IPS-15b (cell line): ENCODE data around the gene SLC1A4.

ENCODE experiments used
- H3K27me3 ChIP-seq: one replicate; pipeline ENCODE4 v1.6.1; 2013; ENCODE audit warnings: low read length; ENCODE audit not compliant: control insufficient read depth, insufficient read depth
- H3K36me3 ChIP-seq: one replicate; pipeline ENCODE4 v1.6.1; 2013; ENCODE audit warnings: low read length; ENCODE audit not compliant: control insufficient read depth, insufficient read depth
- H3K4me1 ChIP-seq: one replicate; pipeline ENCODE4 v1.6.1; 2013; ENCODE audit warnings: mild to moderate bottlenecking, low read length; ENCODE audit not compliant: control insufficient read depth, insufficient read depth
- H3K4me3 ChIP-seq: one replicate; pipeline ENCODE4 v1.5.1; 2013; ENCODE audit warnings: low read depth, low read length
- H3K9ac ChIP-seq: one replicate; pipeline ENCODE4 v1.6.1; 2013; ENCODE audit warnings: low read depth, mild to moderate bottlenecking, low read length
- H3K9me3 ChIP-seq: one replicate; pipeline ENCODE4 v1.6.1; 2013; ENCODE audit warnings: mild to moderate bottlenecking, low read length; ENCODE audit not compliant: control insufficient read depth, insufficient read depth

Gene SLC1A4

GRCh38 chr2:65020943-65021528 lies 31.8 kb downstream of the SLC1A4 start:
- H3K4me1 ChIP-seq = no peaks in the 10 kb centered on the region
- H3K9me3 ChIP-seq = no peaks in the 10 kb centered on the region
- H3K36me3 ChIP-seq = no peaks in the 10 kb centered on the region
- no peak overlapping the region for H3K9ac ChIP-seq
- H3K27me3 ChIP-seq = no peaks in the 10 kb centered on the region
- H3K4me3 ChIP-seq = no peak overlapping the region

- Histone ChIP-seq H3K27me3 (no peaks in the 10 kb centered on the region), H3K4me3 (no peak overlapping the region), H3K9me3 (no peaks in the 10 kb centered on the region), H3K4me1 (no peaks in the 10 kb centered on the region), H3K36me3 (no peaks in the 10 kb centered on the region), H3K9ac (no peak overlapping the region)
These were observed 32.5 kb downstream of the SLC1A4 start for GRCh38 chr2:65021709-65022108.

DNA sequence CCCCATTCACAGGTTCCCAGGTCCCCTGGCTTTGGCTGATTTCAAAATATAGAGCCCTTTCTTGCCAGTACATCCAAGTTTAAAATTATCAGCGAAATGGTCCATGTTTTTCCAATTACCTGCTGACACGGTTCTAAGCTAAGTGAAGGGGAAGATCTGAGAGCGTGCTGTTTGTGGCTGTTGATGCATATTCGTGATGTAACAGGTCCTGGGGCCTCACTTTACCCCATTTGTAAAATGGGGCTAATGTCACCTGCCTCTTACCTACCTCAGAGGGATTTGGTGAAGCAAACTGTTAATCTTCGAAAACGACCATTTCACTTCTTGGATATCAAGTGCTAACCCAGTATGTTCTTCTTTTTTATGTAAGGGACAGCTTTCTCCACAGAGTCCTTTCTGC lies 33.0 kb downstream of the SLC1A4 start:
- no peaks in the 10 kb centered on the region for H3K27me3 ChIP-seq
- no peak overlapping the region for H3K4me3 ChIP-seq
- no peaks in the 10 kb centered on the region for H3K9me3 ChIP-seq
- no peaks in the 10 kb centered on the region for H3K4me1 ChIP-seq
- no peaks in the 10 kb centered on the region for H3K36me3 ChIP-seq
- H3K9ac ChIP-seq = no peak overlapping the region

DNA sequence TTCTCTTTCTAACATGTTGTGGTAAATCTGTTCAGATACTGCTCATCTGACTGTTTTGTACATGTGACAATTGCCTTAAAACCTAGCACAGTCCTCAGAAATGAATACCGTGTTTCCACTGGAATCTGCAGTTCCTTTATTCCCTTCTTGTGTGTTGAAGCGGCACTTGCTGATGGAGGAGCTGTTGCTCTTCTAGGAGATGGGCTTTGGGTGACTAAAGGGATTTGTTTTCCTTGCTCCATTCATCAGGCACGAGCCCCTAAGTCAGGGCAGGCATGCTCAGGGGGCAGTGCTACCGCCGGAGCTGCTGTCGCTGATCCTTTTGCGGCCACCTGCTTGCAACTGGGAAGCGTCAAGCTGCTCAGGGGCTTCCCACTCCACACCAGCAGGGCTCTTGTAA lies 34.5 kb downstream of the SLC1A4 start:
- Histone ChIP-seq H3K27me3 (no peaks in the 10 kb centered on the region), H3K9ac (no peak overlapping the region), H3K4me3 (no peak overlapping the region), H3K4me1 (no peaks in the 10 kb centered on the region), H3K36me3 (no peaks in the 10 kb centered on the region), H3K9me3 (no peaks in the 10 kb centered on the region)

DNA sequence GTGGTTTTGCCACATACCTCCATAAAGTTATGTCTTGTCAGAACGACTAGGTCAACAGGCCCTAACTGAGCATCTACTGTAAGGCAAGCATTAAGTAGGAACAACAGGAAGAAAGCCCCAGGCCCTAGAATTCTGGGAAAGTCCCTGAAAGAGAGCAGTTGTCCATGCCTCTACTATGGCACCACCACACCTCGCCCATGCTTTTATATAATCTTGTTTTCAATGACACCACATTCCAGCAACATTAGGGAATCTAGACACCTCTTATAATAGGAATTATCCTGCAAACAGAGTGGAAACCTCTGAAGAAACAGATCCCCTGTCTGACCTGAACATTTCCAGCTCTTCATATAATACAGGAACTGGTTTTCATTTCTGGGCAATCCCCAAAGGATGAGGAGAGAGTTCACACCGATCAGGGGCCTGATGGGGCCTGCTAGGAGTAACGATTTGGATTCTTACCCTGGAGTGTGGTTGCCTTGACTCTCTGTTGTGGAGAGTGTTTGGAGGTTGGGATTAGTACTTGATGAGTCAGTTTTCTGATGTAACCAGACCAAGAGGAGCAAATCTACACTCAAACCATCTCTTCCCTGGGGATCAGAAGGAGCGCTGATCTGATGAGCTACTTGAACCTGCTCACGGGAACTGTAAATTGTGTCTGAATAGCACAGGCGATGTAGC lies 35.1 kb downstream of the SLC1A4 start:
- H3K9me3 ChIP-seq = no peaks in the 10 kb centered on the region
- no peaks in the 10 kb centered on the region for H3K27me3 ChIP-seq
- no peak overlapping the region for H3K4me3 ChIP-seq
- H3K36me3 ChIP-seq = no peaks in the 10 kb centered on the region
- H3K9ac ChIP-seq = no peak overlapping the region
- H3K4me1 ChIP-seq = no peaks in the 10 kb centered on the region

- H3K27me3 ChIP-seq = no peaks in the 10 kb centered on the region
- no peaks in the 10 kb centered on the region for H3K36me3 ChIP-seq
- no peak overlapping the region for H3K9ac ChIP-seq
- no peak overlapping the region for H3K4me3 ChIP-seq
- H3K9me3 ChIP-seq = no peaks in the 10 kb centered on the region
- peaks cover 2% of the 10 kb centered on the region for H3K4me1 ChIP-seq
These were observed 36.4 kb downstream of the SLC1A4 start for GRCh38 chr2:65025453-65026123.

GRCh38 chr2:65026154-65026553 lies 37.0 kb downstream of the SLC1A4 start:
- H3K4me1 ChIP-seq = peaks cover 6% of the 10 kb centered on the region
- no peaks in the 10 kb centered on the region for H3K27me3 ChIP-seq
- no peaks in the 10 kb centered on the region for H3K36me3 ChIP-seq
- no peak overlapping the region for H3K4me3 ChIP-seq
- no peaks in the 10 kb centered on the region for H3K9me3 ChIP-seq
- no peak overlapping the region for H3K9ac ChIP-seq

DNA sequence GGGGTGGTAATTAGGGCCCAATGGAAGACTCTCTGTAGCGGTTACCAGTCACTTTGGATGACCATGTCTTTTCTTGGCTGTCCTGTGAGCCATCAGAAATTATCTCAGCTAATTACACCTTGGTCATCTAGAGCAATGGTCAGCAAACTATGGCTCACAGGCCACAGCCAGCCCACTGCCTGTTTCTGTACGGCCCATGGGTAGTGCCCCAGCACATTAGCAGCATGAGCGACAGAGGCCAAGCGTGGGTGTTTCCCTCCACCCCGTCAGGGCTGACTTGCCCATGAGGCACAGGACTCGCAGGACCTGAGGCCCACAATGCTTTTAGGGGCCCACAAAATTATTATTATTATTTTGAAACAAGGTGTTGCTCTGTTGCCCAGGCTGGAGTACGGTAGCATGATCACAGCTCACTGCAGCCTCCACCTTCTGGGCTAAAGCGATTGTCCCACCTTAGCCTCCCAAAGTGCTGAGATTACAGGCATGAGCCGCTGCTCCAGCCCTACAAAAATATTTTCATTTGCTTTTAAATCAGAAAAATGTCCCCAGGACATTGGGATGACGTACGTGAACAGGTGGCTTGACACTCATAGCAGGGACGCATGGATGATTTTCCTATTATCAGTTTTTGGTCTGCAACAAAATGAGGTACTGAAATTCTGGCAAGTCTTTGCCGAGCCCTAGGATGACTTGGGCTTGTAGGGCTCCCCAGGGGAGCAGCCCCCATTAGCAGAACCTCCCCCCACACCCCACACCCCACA lies 37.7 kb downstream of the SLC1A4 start:
- Histone ChIP-seq H3K4me1 (peaks cover 10% of the 10 kb centered on the region), H3K9ac (no peak overlapping the region)

GRCh38 chr2:65027616-65028244 lies 38.5 kb downstream of the SLC1A4 start:
- H3K9me3 ChIP-seq = no peaks in the 10 kb centered on the region
- H3K9ac ChIP-seq = no peak overlapping the region
- peaks cover 16% of the 10 kb centered on the region for H3K4me1 ChIP-seq
- H3K4me3 ChIP-seq = no peak overlapping the region
- H3K36me3 ChIP-seq = no peaks in the 10 kb centered on the region
- no peaks in the 10 kb centered on the region for H3K27me3 ChIP-seq

More for the DNA sequence above, 37.7 kb downstream of the SLC1A4 start:
- H3K4me3 ChIP-seq = no peak overlapping the region
- no peaks in the 10 kb centered on the region for H3K36me3 ChIP-seq
- no peaks in the 10 kb centered on the region for H3K27me3 ChIP-seq
- H3K9me3 ChIP-seq = no peaks in the 10 kb centered on the region

- Histone ChIP-seq H3K36me3 (no peaks in the 10 kb centered on the region), H3K4me1 (peaks cover 16% of the 10 kb centered on the region), H3K9me3 (no peaks in the 10 kb centered on the region), H3K4me3 (no peak overlapping the region), H3K27me3 (no peaks in the 10 kb centered on the region), H3K9ac (no peak overlapping the region)
These were observed 41.5 kb downstream of the SLC1A4 start for GRCh38 chr2:65030476-65031332.
